ENCODE results near the gene DOCK9. TPM values are rescaled to one million over a fixed set of nuclear protein-coding genes. Genes with fewer than 3 reads are reported as not detected.
"Not testable (repeated sequence)": the region's sequence is repeated elsewhere in the genome, so short reads cannot be mapped to it uniquely, and the experiment has no call there.

Gene DOCK9
- total RNA-seq, 1 donor from 2014 or later, result 89.1 TPM

DNA sequence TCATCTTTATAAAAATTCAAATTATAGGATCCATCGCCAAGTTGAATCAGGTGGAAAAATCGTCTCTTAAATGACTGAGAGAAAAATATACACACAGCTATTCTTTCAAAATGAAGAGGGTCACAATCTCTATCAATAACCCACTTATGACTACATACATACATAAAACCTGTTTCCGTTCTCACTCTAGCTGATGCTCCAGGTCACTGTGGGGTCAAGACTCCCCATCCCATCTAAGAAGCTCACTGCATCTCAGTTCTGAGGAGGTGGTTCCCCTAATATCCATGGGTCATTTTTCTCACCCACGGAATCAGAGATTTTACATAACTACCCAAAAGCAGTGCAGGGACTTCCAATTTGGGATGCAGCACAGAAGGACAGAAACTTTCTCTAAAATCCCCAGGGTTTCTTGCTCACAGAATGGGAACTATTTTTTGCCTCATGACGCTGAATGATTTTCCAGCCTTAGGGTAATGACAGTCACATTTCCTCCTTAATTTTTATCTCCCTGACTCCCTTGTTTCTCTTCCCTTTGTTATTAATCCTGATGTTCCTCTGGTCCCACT, 56.8 kb downstream of the DOCK9 start:
- no peak for DNase-seq (ENCODE audit: low read depth)

DNA sequence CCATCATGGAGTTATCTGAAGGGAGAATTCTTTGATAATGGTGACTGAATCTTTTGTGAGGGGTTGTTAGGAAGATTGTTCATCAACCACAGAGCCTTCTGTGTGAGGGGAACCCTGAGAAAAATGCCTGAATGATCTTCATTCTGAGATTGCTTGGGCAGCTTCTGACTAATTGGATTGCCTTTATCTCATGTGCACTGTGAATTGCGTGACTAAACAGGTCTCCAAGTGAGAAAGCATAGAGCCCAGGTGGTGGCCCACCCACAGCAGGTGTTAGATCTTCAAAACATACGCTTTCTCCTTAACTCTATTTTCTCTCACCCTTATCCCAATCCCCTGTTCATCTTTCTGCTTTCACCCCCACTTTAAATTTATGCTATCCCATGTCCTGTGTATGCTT, 58.3 kb downstream of the DOCK9 start:
- no peak for DNase-seq (ENCODE audit: low read depth)

GRCh38 chr13:98918771-98919170, 59.1 kb downstream of the DOCK9 start:
- DNase-seq (ENCODE audit: low read depth), result no peak

DNA sequence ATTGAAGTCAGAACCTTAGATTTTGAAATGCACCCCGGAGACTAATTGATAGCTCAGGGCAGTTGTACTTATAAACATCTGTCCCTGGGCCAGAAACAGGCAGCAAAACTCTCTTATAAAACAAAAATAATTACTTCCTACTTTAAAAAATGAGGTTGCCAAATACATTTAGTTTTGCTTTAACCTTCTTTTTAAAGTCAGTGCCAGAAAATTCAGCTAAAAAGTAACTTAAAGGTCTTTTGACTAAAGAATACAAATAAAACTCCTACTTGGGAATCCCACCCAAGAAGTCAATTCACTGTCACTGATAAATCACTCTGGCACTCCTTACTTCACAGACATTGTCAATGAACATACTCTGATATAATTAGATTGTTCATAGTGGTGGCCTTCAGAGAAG, 60.7 kb downstream of the DOCK9 start:
- no peak for DNase-seq (ENCODE audit: low read depth)

GRCh38 chr13:98916403-98916802, 61.5 kb downstream of the DOCK9 start:
- DNase-seq (ENCODE audit: low read depth), result no peak

DNA sequence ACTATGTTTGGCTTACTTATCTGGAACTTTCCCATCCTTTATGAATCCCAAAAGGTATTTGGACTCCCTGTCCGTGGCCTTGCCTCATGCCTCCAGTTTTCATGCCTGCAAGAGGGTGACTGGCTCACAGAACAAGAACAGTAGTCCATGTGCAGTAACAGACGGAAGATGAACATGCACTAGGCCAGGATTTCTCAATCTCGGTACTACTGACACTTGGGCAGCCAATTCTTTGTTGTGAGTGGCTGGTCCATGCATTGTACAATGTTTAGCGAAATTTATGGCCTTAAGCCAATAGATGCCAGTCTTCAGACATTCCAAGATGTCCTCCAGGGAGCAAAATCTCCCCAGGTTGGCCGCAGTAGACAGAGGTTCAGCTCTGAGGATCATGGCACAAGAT, 61.9 kb downstream of the DOCK9 start:
- DNase-seq (ENCODE audit: low read depth), result no peak

DNA sequence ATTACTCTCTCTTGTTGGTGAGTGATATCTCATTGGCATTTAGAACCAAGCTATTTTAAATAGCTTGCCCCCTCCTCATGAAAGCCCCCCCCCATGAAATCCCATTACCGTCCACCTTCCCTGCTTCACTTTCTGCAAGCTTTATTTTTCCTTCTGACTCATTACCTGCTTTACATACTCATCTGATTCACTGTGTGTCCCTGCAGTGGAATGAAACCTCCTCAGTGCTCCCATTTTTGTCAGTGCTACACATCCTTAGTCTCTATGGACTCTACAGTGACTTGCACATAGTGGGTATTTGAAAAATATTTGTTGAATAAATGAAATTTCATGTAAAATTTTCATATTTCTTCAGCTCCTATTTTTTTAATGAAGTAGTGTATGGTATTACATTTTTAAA, 62.3 kb downstream of the DOCK9 start:
- DNase-seq (ENCODE audit: low read depth), result no peak

DNA sequence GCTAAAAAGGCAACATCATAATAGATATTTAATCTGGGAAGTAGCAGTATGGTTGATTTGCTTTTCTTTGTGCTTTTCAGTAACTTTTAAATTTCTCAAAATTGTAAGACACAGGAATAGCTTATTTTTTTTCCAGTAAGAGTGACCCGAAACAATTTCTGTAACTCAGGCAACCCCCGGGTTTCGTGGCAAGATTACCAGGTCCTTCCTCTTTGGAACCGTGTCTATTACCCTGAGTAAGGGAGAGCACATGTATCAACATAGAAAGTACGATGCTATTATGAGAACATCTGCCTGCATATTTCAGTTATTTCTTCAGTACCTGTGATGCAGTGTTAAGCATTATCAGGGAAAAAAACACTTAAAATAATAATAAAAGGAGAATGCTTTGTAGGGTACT, 64.1 kb downstream of the DOCK9 start:
- DNase-seq (ENCODE audit: low read depth), result no peak

GRCh38 chr13:98912846-98913245, 65.0 kb downstream of the DOCK9 start:
- peak; percentile 61 for DNase-seq (ENCODE audit: low read depth)

GRCh38 chr13:98910501-98910951, 67.3 kb downstream of the DOCK9 start:
- peak; percentile 53 for DNase-seq (ENCODE audit: low read depth)

GRCh38 chr13:98909016-98909415, 68.8 kb downstream of the DOCK9 start:
- DNase-seq (ENCODE audit: low read depth), result no peak

GRCh38 chr13:98906746-98907502, 70.9 kb downstream of the DOCK9 start:
- no peak for DNase-seq (ENCODE audit: low read depth)

DNA sequence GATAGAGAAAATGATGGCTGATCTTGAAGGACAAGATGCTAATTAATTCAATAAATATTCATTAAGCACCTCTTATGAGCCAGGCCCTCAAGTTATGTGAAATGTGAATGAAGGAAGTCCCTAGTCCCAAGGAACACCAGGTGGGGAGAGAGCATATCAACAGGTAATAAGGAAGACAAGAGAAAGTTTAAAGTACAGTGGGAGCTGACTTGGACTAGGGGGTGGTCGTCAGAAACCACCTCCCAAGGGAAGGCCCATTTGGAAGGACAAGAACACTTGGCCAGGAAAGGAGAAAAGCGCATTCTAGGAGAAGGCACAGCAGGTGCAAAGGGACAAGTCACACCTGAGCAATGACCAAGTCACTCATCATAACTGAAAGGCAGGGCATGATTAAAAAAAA, 72.7 kb downstream of the DOCK9 start:
- no peak for DNase-seq (ENCODE audit: low read depth)

- DNase-seq (ENCODE audit: low read depth), result no peak
Measured at GRCh38 chr13:98900442-98900841, 77.4 kb downstream of the DOCK9 start.

DNA sequence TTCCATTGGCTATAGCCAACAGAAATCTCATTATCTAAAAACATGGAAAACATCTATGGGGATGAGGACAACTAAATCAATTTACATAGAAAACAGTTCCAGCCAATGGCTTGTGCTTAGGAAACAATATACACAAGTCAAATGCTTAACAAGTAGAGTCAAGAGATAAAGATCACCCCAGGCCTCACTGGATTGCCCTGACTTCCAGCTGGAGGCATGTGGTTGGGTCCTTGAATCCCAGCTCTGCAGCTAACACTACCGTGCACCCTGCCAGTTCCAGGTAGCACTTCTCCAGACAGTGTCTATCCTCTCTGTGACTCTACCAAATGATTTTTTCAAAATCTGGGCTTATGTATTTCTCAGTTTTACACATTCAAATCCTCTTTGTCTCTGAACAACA, 80.2 kb downstream of the DOCK9 start:
- no peak for DNase-seq (ENCODE audit: low read depth)

- DNase-seq (ENCODE audit: low read depth), result no peak
Measured at GRCh38 chr13:98896868-98897144, 81.1 kb downstream of the DOCK9 start.

DNA sequence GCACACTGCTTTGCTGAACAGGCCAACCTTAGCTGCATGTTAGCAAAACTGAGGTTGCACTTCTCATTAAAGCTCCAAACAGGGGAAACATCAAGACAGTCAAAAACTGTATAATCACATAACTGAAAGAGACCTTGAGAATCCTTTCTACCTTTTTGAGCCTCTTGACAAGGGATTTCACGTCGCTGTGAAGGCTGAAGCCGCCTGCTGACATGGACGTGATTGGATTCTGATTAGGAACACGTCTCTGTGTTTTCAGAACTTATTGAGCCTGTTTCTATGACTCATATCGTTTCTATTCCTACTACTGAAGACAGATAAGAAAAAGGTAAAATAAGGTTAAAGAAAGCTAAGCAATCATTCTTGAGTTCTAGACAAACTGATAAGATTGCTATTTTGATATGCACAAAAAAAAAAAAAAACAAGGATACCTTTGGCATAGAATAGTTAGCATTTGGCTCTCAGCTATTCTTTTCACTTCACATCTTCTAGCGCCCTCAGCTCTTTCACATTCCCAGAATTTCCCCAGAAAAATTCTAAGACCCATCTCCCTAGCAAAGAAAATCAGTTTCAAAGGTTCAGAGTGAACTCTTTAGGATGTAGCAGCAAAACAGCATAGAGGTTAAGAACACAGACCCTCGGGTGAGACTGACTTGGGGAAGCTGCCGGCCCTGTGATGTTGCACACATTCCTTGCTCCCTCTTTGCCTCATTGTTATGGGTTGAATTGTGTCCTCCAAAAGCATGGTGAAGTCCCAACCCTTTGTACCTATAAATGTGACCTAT, 81.6 kb downstream of the DOCK9 start:
- no peak for DNase-seq (ENCODE audit: low read depth)

DNA sequence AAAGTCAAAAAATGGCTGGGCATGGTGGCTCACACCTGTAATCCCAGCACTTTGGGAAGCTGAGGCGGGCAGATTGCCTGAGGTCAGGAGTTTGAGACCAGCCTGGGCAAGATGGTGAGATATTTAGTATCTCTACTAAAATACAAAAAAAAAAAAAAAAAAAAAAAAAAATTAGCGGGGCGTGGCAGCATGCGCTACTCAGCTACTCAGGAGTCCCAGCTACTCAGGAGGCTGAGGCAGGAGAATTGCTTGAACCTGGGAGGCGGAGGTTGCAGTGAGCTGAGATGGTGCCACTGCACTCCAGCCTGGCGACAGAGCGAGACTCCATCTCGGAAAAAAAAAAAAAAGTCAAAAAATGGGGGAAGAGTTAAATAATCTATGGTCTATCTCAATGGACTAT, 83.0 kb downstream of the DOCK9 start:
- DNase-seq (ENCODE audit: low read depth), result not testable (repeated sequence)

GRCh38 chr13:98893371-98893770, 84.5 kb downstream of the DOCK9 start:
- no peak for DNase-seq (ENCODE audit: low read depth)

DNA sequence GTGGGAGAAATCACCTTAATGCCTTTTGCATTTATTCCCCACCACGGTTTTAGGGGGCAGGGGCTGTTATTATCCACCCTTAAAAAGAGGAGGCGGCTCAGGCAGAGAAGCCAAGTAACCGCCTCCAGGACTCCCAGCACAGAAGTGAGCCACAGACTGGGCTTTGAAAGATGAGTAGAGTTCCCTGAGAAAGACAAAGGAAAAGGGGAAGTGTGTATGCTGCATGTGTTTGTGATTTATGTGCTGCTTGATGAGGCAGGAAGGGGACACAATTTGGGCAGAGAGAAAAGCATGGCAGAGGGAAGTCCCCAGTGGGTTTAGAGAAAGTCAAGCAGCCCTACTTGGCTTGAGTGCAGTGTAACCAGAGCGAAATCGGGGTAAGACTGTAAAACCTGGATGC, 85.0 kb downstream of the DOCK9 start:
- DNase-seq (ENCODE audit: low read depth), result no peak

GRCh38 chr13:98892077-98892476, 85.8 kb downstream of the DOCK9 start:
- no peak for DNase-seq (ENCODE audit: low read depth)

GRCh38 chr13:98890925-98891324, 86.9 kb downstream of the DOCK9 start:
- DNase-seq (ENCODE audit: low read depth), result no peak

DNA sequence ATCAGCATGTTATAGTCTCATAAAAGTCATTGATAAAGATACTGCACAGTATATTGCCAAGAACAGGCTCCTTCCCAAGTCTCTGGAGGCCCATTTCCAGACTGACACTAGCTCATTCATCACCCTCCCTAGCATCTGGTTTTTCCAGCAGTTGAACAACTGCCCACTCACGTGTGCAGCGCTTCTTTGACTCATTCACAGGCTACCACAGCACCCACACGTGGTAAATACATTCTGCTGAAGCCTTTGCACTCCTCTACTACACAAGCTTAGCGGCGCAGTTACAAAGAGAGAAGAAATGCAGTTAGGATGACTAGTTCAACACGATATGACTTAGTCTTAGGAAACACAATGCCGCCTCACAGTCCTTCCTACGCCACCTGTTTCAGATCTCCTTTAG, 87.7 kb downstream of the DOCK9 start:
- DNase-seq (ENCODE audit: low read depth), result peak; percentile 96
